SK-MEL-5 (cell line): ENCODE data around the gene NOXO1. TPM values are rescaled to one million over a fixed set of nuclear protein-coding genes. Genes with fewer than 3 reads are reported as not detected.

Experiments used
- DNase-seq: peaks from one replicate; pipeline ENCODE4 v3.0.0-alpha.2; 2016; ENCODE audit warnings: low read depth, low spot score
- in situ Hi-C: cut with HindIII; loops from 2 replicates; pipeline ENCODE4 v1.10.0; 2016; ENCODE audit warnings: low sequenced_read_pairs, high pct_unique_total_duplicates, low pct_unique_long_range_greater_than_20kb
- small RNA-seq, 2 experiments: library from RNA; depleted of rRNA; stranded (forward); fragments of <200 nt; gene quantifications; one replicate each; pipeline ENCODE3, GENCODE V24; 2014
- total RNA-seq: library from RNA; depleted of rRNA; stranded (reverse); fragments of >200 nt; shearing (Covaris generic); gene quantifications from 2 replicates; pipeline ENCODE4 v1.2.3, GENCODE V29; 2014; rRNA removed

NOXO1 gene
- total RNA-seq, 1 experiment from 2014 or later, result not detected

- DNase-seq, result no peak
- in situ Hi-C loops, result no loop called here
Measured at GRCh38 chr16:1938910-1939309, 42.4 kb downstream of the NOXO1 start.

- DNase-seq, result no peak
- in situ Hi-C loops, result no loop called here
Measured at GRCh38 chr16:1938316-1938715, 43.0 kb downstream of the NOXO1 start.

GRCh38 chr16:1936945-1937479, 44.3 kb downstream of the NOXO1 start:
- in situ Hi-C loops, result no loop called here
- no peak for DNase-seq

- in situ Hi-C loops, result no loop called here
- no peak for DNase-seq
Measured at GRCh38 chr16:1933097-1933661, 48.1 kb downstream of the NOXO1 start.

- DNase-seq, result peak; percentile 28
- in situ Hi-C loops, result no loop called here
Measured at GRCh38 chr16:1932050-1933028, 48.9 kb downstream of the NOXO1 start.

- in situ Hi-C loops, result no loop called here
- DNase-seq, result no peak
Measured at GRCh38 chr16:1930338-1930720, 50.9 kb downstream of the NOXO1 start.

GRCh38 chr16:1929578-1930337, 51.5 kb downstream of the NOXO1 start:
- in situ Hi-C loops, result no loop called here
- DNase-seq, result peak; percentile 71

- in situ Hi-C loops, result no loop called here
Measured at GRCh38 chr16:1929105-1929504, 52.2 kb downstream of the NOXO1 start.

More at GRCh38 chr16:1929105-1929504, 52.2 kb downstream of the NOXO1 start:
- DNase-seq, result peak; percentile 51

Small RNAs within 50 kb of the gene (small RNA-seq; reads per million reads assigned to genes)
- gene AC005363.2 (0 reads per million in 2 experiments), gene RN7SL219P (0 reads per million in 2 experiments), gene SNORA10 (0 reads per million in 2 experiments), gene SNORA64 (0 reads per million in 2 experiments)

Other genes starting within 250 kb of the NOXO1 start
- gene NME3, start 209.9 kb downstream of the NOXO1 start, total RNA-seq, result 12.2 and 12.9 TPM in 2 replicates
- gene EME2, start 208.7 kb downstream of the NOXO1 start, total RNA-seq, result 4.3 and 8.6 TPM in 2 replicates
- 102 TPM in 2 replicates for gene MRPS34, start 208.3 kb downstream of the NOXO1 start, total RNA-seq
- 12.8 and 13.1 TPM in 2 replicates for gene SPSB3, start 198.9 kb downstream of the NOXO1 start, total RNA-seq
- gene NUBP2, start 198.5 kb downstream of the NOXO1 start, total RNA-seq, result 57.9 and 58.1 TPM in 2 replicates
- gene IGFALS, start 187.8 kb downstream of the NOXO1 start, total RNA-seq, result not detected in 2 replicates
- gene HAGH, start 154.6 kb downstream of the NOXO1 start, total RNA-seq, result 41.3 and 50.9 TPM in 2 replicates
- gene FAHD1, start 154.3 kb downstream of the NOXO1 start, total RNA-seq, result 75.3 and 96.5 TPM in 2 replicates
- gene MEIOB, start 109.3 kb downstream of the NOXO1 start, total RNA-seq, result 0.48 TPM in 1 of 2 replicates, not detected in the other
- gene HS3ST6, start 63.1 kb downstream of the NOXO1 start, total RNA-seq, result not detected in 2 replicates
- gene MSRB1, start 38.3 kb downstream of the NOXO1 start, total RNA-seq, result 17.2 and 23.6 TPM in 2 replicates
- gene RPL3L, start 26.8 kb downstream of the NOXO1 start, total RNA-seq, result not detected in 2 replicates
- gene NDUFB10, start 21.9 kb downstream of the NOXO1 start, total RNA-seq, result 234 and 241 TPM in 2 replicates
- gene RPS2, start 16.6 kb downstream of the NOXO1 start, total RNA-seq, result 2,672 and 2,687 TPM in 2 replicates
- gene RNF151, start 14.6 kb downstream of the NOXO1 start, total RNA-seq, result not detected in 2 replicates
- 26.5 and 27.9 TPM in 2 replicates for gene TBL3, start 9.4 kb downstream of the NOXO1 start, total RNA-seq
- gene GFER, start 2.7 kb upstream of the NOXO1 start, total RNA-seq, result 29.2 and 33.9 TPM in 2 replicates
- gene SYNGR3, start 8.5 kb upstream of the NOXO1 start, total RNA-seq, result 0.37 and 1.5 TPM in 2 replicates
- 10.4 and 10.7 TPM in 2 replicates for gene ZNF598, start 28.4 kb upstream of the NOXO1 start, total RNA-seq
- gene NPW, start 38.3 kb upstream of the NOXO1 start, total RNA-seq, result 0.55 TPM in 1 of 2 replicates, not detected in the other
- 7.0 and 9.3 TPM in 2 replicates for gene NHERF2, start 45.4 kb upstream of the NOXO1 start, total RNA-seq
- gene NTHL1, start 66.4 kb upstream of the NOXO1 start, total RNA-seq, result 27.0 and 31.2 TPM in 2 replicates
- 11.6 and 20.2 TPM in 2 replicates for gene TSC2, start 66.5 kb upstream of the NOXO1 start, total RNA-seq
- gene PKD1, start 154.4 kb upstream of the NOXO1 start, total RNA-seq, result 18.7 and 18.8 TPM in 2 replicates
- gene RAB26, start 167.2 kb upstream of the NOXO1 start, total RNA-seq, result 0.27 and 0.40 TPM in 2 replicates
- gene TRAF7, start 174.3 kb upstream of the NOXO1 start, total RNA-seq, result 59.3 and 62.4 TPM in 2 replicates
- gene CASKIN1, start 215.1 kb upstream of the NOXO1 start, total RNA-seq, result 0.67 and 0.95 TPM in 2 replicates
- 29.9 and 33.4 TPM in 2 replicates for gene MLST8, start 224.0 kb upstream of the NOXO1 start, total RNA-seq
- gene BRICD5, start 229.4 kb upstream of the NOXO1 start, total RNA-seq, result 0.96 and 1.6 TPM in 2 replicates
- gene PGP, start 233.4 kb upstream of the NOXO1 start, total RNA-seq, result 13.6 and 15.1 TPM in 2 replicates
- 17.5 and 19.0 TPM in 2 replicates for gene E4F1, start 242.1 kb upstream of the NOXO1 start, total RNA-seq